Liver (tissue), 3 donors: Measurements from ENCODE around the gene SLC25A26.

ENCODE experiments used
- CTCF ChIP-seq: fragments of 150-350 bp; IDR thresholded peaks from 2 replicates; pipeline ENCODE4 v1.5.1; 2017; ENCODE audit warnings: improper control_type of control experiment, low read depth, low read length; ENCODE audit not compliant: missing input control
- EGR1 ChIP-seq, 2 donors: IDR thresholded peaks; 2 replicates each; pipeline ENCODE4 v1.6.1; 2016 to 2018; ENCODE audit warnings: antibody characterized with exemption in 2 of 2, low read depth in 2 of 2
- FOXA1 ChIP-seq: IDR thresholded peaks from 2 replicates; pipeline ENCODE4 v1.6.1; 2016; ENCODE audit warnings: antibody characterized with exemption
- FOXA2 ChIP-seq: IDR thresholded peaks from 2 replicates; pipeline ENCODE4 v1.6.1; 2016; ENCODE audit warnings: antibody characterized with exemption
- HNF4A ChIP-seq, 2 donors: conservative IDR thresholded peaks; 2 replicates each; pipeline ENCODE4 v1.6.1; 2016; ENCODE audit warnings: antibody characterized with exemption in 2 of 2, mild to moderate bottlenecking in 2 of 2
- REST ChIP-seq: IDR thresholded peaks from 2 replicates; pipeline ENCODE4 v1.6.1; 2016; ENCODE audit warnings: antibody characterized with exemption, mild to moderate bottlenecking
- RXRA ChIP-seq, 2 donors: IDR thresholded peaks; 2 replicates each; pipeline ENCODE4 v1.6.1; 2017 to 2018; ENCODE audit warnings: antibody characterized with exemption in 2 of 2, mild to moderate bottlenecking in 1 of 2
- TAF1 ChIP-seq: conservative IDR thresholded peaks from 2 replicates; pipeline ENCODE4 v1.6.1; 2016; ENCODE audit warnings: antibody characterized with exemption, mild to moderate bottlenecking
- YY1 ChIP-seq: IDR thresholded peaks from 2 replicates; pipeline ENCODE4 v1.6.1; 2016; ENCODE audit warnings: antibody characterized with exemption, mild to moderate bottlenecking
- ZBTB33 ChIP-seq: IDR thresholded peaks from 2 replicates; pipeline ENCODE4 v1.6.1; 2016; ENCODE audit warnings: antibody characterized with exemption
- donor health status: healthy.
- donor health status: healthy.

GRCh38 chr3:66344391-66344811 is 123.6 kb downstream of the SLC25A26 start:
- no peak for TF ChIP-seq ZBTB33
- no peak for TF ChIP-seq REST
- peak; percentile 39 for TF ChIP-seq FOXA1
- no peak for TF ChIP-seq CTCF
- peak; percentile 21 for TF ChIP-seq YY1
- TF ChIP-seq RXRA (IDR thresholded peaks at IDR 0.05): peak in 1 of 2 donors; percentile 62
- TF ChIP-seq EGR1 (IDR thresholded peaks at IDR 0.05; ENCODE audit: low read depth in 2 of 2): peak in 1 of 2 donors; percentile 35
- no peak for TF ChIP-seq TAF1
- peak; percentile 80 to 83 for TF ChIP-seq HNF4A (conservative IDR thresholded peaks at IDR 0.05)
- TF ChIP-seq FOXA2: peak; percentile 73
